DOHH2 (cell line): ENCODE data around the gene PDXK.

Experiments used
- EZH2phosphoT487 ChIP-seq: fragments of 200-600 bp; sonication (generic); IDR thresholded peaks from 2 replicates; pipeline ENCODE4 v1.6.1; 2017; ENCODE audit warnings: borderline replicate concordance, mild to moderate bottlenecking, antibody characterized with exemption, low read length, moderate library complexity, mixed read lengths
- TF ChIP-seq, protein P1 (sequence below): fragments of 200-600 bp; sonication (generic); IDR thresholded peaks from one replicate; pipeline ENCODE4 v1.5.1; 2014; ENCODE audit warnings: antibody characterized with exemption, mild to moderate bottlenecking, low read depth, low read length; ENCODE audit not compliant: poor library complexity, severe bottlenecking

DNA sequence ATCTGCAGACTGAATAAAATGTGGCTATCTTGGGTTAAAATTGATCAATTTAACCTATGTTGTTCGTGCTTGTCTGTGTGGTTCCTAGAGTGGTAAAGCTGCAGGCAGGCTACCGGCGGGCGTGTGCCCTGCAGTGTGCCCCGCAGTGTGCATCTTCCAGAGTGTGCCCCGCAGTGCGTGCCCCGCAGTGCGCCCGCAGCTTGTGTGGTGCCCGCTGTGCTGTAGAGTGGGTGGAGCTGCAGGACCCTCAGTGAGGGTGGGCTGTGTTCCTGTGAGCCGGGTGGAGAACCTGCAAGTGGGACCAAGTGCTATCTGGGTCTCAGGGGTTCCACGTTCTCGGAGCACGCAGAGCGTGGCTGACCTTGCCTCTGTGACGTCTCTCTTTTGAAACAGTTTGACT is 81.2 kb downstream of the PDXK start:
- TF ChIP-seq, protein P1, sequence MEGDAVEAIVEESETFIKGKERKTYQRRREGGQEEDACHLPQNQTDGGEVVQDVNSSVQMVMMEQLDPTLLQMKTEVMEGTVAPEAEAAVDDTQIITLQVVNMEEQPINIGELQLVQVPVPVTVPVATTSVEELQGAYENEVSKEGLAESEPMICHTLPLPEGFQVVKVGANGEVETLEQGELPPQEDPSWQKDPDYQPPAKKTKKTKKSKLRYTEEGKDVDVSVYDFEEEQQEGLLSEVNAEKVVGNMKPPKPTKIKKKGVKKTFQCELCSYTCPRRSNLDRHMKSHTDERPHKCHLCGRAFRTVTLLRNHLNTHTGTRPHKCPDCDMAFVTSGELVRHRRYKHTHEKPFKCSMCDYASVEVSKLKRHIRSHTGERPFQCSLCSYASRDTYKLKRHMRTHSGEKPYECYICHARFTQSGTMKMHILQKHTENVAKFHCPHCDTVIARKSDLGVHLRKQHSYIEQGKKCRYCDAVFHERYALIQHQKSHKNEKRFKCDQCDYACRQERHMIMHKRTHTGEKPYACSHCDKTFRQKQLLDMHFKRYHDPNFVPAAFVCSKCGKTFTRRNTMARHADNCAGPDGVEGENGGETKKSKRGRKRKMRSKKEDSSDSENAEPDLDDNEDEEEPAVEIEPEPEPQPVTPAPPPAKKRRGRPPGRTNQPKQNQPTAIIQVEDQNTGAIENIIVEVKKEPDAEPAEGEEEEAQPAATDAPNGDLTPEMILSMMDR = no peak
- TF ChIP-seq EZH2phosphoT487 = no peak
